HG03060 (cell line): ENCODE data around the gene TTC7B.

Source experiments
- ATAC-seq: cut with Tn5 transposase; IDR thresholded peaks from one replicate; pipeline ENCODE4 v1.9.1; 2021; ENCODE audit warnings: low read depth, moderate number of reproducible peaks; ENCODE audit not compliant: unreplicated experiment

TTC7B gene

GRCh38 chr14:90583427-90583826 is 232.8 kb downstream of the TTC7B start:
- ATAC-seq = no peak

GRCh38 chr14:90582166-90582565 is 234.1 kb downstream of the TTC7B start:
- ATAC-seq = no peak

DNA sequence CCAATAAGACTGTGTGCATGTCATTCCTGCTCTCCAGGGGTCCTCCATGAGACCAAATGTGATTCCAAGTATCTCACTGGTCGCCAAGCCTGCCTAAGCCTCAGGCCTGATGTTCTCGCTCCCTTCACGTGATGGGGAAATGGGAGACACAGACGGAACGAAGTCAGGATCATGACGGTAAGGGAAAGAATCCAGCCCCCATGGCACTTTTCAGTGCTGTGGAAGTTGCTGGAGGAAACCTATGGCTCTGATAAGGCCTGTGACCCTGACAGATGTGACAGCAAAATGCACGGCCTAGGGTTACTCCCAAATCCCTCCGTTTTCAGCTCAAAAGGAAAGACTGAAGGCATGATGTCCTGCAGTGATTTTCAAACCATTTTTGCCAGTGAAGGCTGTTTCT is 234.5 kb downstream of the TTC7B start:
- no peak for ATAC-seq

DNA sequence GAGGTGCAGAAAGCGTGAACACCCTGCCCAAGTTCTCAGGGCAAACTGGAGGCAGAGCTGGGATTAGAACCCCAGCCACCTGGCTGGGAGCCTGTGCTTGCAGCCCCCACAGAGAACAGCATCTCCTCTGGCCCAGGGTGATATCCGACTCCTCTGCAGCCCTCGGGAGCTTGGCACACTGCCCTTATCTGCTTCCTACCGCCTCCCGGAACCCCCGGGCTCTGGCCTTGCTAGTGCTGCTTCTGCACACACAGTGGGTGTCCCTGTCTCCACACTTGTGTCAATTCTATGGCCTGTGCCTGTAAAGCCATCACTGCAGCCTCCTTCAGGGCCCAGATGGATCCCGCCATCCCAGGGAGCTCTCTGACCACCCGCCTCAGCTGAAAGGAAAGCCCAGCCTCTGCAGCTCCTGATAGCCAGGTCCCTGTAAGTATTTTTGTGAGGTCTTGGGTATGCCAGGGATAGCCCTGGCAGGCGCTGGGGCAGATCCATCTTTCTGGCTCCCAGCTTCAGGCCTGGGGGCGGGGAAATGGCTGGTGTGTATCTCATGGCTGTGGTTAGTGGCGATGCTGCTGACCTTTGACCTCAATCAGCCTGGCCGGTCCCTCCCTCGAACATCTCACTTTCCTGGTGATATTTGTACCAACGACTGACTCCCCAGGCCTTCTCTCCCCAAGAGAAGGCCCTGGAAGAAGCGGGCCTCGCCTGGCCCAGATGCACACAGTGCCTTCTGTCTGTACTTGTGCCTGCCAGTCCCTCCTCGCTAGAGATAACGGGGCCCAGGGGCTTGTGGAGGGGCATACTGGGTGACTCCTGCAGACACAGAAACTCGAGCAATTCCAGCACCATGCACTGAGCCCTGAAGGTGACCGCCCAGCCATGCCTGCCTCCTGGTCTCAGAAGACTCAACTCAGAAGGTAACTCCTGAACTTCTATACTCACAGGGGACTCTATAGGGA is 235.6 kb downstream of the TTC7B start:
- no peak for ATAC-seq

GRCh38 chr14:90579816-90580215 is 236.4 kb downstream of the TTC7B start:
- no peak for ATAC-seq

DNA sequence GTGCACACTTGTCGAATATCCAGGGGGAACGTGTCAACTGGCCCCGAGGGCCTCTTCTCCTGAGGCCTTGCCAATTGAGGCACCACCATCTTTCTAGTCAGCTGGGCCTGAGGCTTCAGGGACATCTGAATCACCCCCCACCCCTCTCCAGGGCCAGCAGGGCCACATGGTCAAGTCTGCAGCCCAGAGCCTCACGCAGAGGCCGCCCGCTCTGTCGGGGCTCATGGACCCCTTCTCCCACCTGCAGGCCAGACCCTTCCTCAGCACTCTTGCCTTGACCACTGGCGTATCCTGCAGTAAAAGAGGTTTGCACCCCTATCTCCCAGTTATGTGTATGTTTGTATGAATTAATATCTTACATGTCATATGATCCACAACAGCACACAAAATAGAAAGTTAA is 237.1 kb downstream of the TTC7B start:
- no peak for ATAC-seq

DNA sequence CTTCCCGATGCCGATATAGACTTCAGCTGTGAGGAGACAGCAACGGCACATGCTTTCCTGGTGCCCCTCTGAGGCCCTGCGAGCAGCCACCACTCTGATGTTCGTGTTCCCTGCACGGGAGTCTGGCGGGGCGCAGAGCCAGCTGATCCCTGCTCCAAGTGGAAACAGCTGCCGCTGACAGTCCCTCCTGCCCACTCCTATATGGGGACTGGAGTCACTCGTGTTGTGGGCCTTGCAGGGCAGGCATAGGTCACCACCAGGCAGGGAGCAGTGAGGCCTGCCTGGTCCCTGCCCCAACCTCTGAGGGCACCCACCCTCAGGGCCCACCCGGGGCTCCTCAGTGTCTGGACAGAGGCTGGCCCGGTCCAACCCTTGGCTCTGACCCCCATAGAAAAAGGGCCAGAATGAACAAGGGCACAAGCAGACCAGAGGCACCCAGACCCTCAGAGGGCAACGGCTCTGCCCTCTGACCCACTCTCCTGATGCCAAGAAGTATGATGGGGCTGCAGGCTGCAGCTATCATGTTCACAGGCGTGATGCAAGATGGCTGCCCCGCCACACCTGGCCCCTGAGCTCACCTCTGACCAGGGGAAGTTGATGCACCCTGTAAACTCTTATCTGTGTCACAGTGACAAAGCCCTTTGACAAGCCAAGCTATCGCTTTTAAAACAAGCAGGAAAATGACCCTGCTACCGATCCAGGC is 237.8 kb downstream of the TTC7B start:
- no peak for ATAC-seq

GRCh38 chr14:90577661-90578282 is 238.5 kb downstream of the TTC7B start:
- no peak for ATAC-seq

DNA sequence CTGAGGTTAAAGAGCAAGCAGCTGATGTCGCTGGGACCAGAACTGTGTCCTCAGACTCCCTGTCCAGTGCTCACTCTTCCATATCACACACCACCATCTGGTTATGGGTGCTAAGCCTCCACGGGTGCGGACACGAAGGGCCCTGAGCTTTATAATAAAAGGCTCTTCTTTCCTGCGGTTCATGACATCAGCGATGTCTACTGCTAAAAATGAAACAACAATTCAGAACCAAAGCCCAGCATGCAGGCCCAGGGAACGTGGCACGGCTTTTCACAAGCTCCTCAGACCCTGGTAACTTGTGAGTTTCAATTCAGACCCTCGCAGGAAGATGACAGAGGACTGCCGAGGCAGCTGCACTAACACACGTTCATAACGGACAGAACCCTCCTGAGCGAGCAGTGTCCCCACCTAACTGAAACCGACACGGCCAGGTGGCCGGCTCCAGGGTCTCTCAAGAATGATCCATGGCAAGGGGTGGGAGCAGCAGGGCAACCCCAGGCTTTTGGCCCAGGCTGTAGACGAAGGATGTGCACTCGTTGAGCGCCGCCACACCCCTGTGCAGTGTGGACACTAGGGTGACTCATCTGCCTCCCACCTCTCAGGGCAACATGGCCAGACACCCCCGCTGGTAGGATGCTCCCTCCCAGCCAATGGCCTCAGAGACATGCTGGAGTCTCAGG is 239.1 kb downstream of the TTC7B start:
- ATAC-seq = no peak

DNA sequence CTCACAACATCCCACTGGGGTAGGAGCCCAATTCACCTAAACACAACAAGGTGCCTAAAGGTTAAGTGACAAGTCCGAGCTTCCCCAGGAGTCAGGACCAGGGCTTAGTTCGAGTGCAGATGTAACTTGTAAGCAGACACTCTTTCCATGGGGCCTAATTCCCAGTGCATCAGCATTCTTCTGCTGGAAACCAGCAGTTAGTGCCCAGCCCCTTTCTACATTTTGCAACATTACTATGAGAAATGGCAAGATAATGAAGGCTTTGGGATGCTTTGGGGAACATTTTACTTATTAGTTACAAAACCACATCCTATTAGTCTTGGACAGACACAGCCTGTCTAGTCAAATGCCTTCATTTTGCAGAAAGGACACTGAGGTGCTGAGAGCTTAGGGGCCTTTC is 239.6 kb downstream of the TTC7B start:
- no peak for ATAC-seq

DNA sequence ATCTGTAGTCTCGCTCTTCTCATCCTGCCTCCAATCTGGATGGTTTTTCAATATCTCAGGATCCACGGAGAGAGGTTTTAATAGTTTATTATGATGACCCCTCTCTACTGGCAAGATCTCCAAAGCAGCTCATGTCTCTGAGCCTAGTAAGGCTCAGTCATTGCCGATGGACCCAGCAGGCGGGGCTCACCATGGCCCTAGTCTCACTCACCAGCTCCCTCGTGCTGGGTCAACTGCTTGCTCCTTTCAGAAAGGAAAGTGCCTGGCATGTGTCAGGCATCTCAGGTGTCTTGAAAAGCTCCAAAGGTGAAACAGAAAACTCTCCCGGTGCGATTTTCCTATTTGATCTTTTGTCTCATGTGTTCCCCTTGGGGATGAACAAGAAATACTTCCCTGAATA is 240.4 kb downstream of the TTC7B start:
- no peak for ATAC-seq

DNA sequence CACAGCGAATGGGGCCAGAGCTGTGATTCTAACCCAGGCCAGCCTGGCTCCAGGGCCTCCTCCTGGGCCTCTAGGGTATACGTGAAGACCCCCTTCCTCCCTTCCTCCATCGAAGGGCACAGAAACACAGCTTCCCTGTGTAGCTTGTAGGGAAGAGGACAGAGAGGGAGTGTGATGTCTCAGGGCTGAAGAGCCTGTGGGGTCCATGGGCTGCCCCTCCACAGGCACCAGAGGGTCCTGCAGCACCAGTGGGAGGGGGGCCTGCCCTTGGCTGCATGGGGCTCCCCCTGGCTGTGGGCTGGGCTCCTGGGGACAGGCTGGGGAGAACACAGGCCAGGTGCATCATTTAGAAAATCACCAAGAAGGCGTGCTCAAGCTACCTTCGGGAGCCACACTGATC is 240.9 kb downstream of the TTC7B start:
- no peak for ATAC-seq

GRCh38 chr14:90574188-90575131 is 241.8 kb downstream of the TTC7B start:
- no peak for ATAC-seq

DNA sequence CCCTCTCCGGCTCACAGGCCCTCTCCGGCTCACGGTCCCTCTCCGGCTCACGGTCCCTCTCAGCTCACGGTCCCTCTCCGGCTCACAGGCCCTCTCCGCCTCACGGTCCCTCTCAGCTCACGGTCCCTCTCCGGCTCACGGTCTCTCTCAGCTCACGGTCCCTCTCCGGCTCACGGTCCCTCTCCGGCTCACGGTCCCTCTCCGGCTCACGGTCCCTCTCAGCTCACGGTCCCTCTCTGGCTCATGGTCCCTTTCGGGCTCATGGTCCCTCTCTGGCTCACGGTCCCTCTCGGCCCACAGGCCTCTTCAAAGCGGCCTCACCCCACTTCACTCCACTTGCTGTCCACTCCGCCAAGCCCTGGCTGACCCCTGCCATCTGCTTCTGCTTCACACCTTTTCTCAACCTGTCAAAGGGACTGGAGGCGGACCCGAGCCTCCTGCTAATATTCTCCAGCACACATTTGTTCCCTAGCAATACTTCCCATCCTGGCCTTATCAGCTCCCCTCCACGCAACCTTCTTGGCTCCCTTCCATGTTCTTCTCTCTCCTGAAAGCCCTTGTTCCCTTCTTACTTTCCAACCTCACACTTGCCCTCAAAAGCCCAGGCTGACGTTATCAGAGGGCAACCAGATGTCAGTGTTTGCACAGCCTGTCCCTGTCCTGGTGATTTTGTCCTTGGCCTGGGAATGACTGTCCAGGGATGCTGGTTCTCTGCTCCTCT is 242.7 kb downstream of the TTC7B start:
- no peak for ATAC-seq

GRCh38 chr14:90572441-90573150 is 243.6 kb downstream of the TTC7B start:
- no peak for ATAC-seq

GRCh38 chr14:90571149-90571947 is 244.9 kb downstream of the TTC7B start:
- ATAC-seq = no peak

GRCh38 chr14:90570461-90570860 is 245.8 kb downstream of the TTC7B start:
- no peak for ATAC-seq
